ENCODE data around the gene DCUN1D4.

GRCh38 chr4:51866835-51867234 lies 23.9 kb downstream of the DCUN1D4 start:
- TF ChIP-seq CTCF (IDR thresholded peaks at IDR 0.05) (no peak), POLR2AphosphoS5 (IDR thresholded peaks at IDR 0.05) (no peak), POLR2A (IDR thresholded peaks at IDR 0.05) (no peak)
